HG03196 (cell line): Measurements from ENCODE around the gene CEP44.

Experiments
- ATAC-seq: cut with Tn5 transposase; IDR thresholded peaks from one replicate; pipeline ENCODE4 v1.9.1; 2021; ENCODE audit not compliant: unreplicated experiment

CEP44 gene

GRCh38 chr4:174283507-174284471 is at the start of gene CEP44, which contains the start of gene FBXO8:
TSS of gene CEP44 (plus strand) at chr4:174283911. CDS start at chr4:174299122, 15,211 bp downstream.
TSS of gene FBXO8 (minus strand) at chr4:174283667. CDS start at chr4:174263092, 20,575 bp downstream.
- peak; percentile 65 for ATAC-seq

GRCh38 chr4:174236359-174236758 is 47.4 kb upstream of the CEP44 start:
- no peak for ATAC-seq

GRCh38 chr4:174241162-174241561 is 42.5 kb upstream of the CEP44 start:
- no peak for ATAC-seq

GRCh38 chr4:174244441-174244840 is 39.3 kb upstream of the CEP44 start:
- peak; percentile 62 for ATAC-seq

GRCh38 chr4:174245714-174246113 is 38.0 kb upstream of the CEP44 start:
- no peak for ATAC-seq

GRCh38 chr4:174248407-174248806 is 35.3 kb upstream of the CEP44 start:
- ATAC-seq = no peak

GRCh38 chr4:174252412-174252811 is 31.3 kb upstream of the CEP44 start:
- ATAC-seq = no peak

GRCh38 chr4:174254613-174255012 is 29.1 kb upstream of the CEP44 start:
- no peak for ATAC-seq

GRCh38 chr4:174255374-174255773 is 28.3 kb upstream of the CEP44 start:
- ATAC-seq = no peak

GRCh38 chr4:174255786-174256185 is 27.9 kb upstream of the CEP44 start:
- ATAC-seq = no peak

- ATAC-seq = no peak
Observed at GRCh38 chr4:174256277-174256713, 27.4 kb upstream of the CEP44 start.

GRCh38 chr4:174259580-174259979 is 24.1 kb upstream of the CEP44 start:
- no peak for ATAC-seq

- ATAC-seq = peak; percentile 81
Observed at GRCh38 chr4:174260099-174260498, 23.6 kb upstream of the CEP44 start.

- peak; percentile 43 for ATAC-seq
Observed at GRCh38 chr4:174261432-174261831, 22.3 kb upstream of the CEP44 start.

GRCh38 chr4:174262624-174263444 is 20.9 kb upstream of the CEP44 start:
- no peak for ATAC-seq

GRCh38 chr4:174263445-174263736 is 20.3 kb upstream of the CEP44 start:
- no peak for ATAC-seq

GRCh38 chr4:174265916-174266315 is 17.8 kb upstream of the CEP44 start:
- no peak for ATAC-seq

- ATAC-seq = no peak
Observed at GRCh38 chr4:174266416-174266815, 17.3 kb upstream of the CEP44 start.

GRCh38 chr4:174273930-174274329 is 9.8 kb upstream of the CEP44 start:
- ATAC-seq = no peak

- no peak for ATAC-seq
Observed at GRCh38 chr4:174274436-174274835, 9.3 kb upstream of the CEP44 start.

GRCh38 chr4:174275101-174275500 is 8.6 kb upstream of the CEP44 start:
- no peak for ATAC-seq

- no peak for ATAC-seq
Observed at GRCh38 chr4:174277433-174277832, 6.3 kb upstream of the CEP44 start.
